ENCODE measurements around the gene UXS1.

GRCh38 chr2:106115665-106116064 is 78.4 kb downstream of the UXS1 start:
- TF ChIP-seq EZH2 (IDR thresholded peaks at IDR 0.05; ENCODE audit: insufficient read depth, poor library complexity, severe bottlenecking) (no peak), EZH2phosphoT487 (IDR thresholded peaks at IDR 0.05; ENCODE audit: insufficient read depth, low read depth) (no peak)

Data from GM23248 (cell line).